Liver (tissue), 3 donors: ENCODE measurements around the gene ACP5.

Experiments used
- CTCF ChIP-seq: fragments of 150-350 bp; IDR thresholded peaks from 2 replicates; pipeline ENCODE4 v1.5.1; 2017; ENCODE audit warnings: improper control_type of control experiment, low read depth, low read length; ENCODE audit not compliant: missing input control
- GABPA ChIP-seq, 2 donors: IDR thresholded peaks in 1 of 2; conservative IDR thresholded peaks in 1 of 2; 2 replicates each; pipeline ENCODE4 v1.6.1; 2016; ENCODE audit warnings: antibody characterized with exemption in 2 of 2, mild to moderate bottlenecking in 1 of 2, moderate library complexity in 1 of 2
- HNF4A ChIP-seq, 2 donors: conservative IDR thresholded peaks; 2 replicates each; pipeline ENCODE4 v1.6.1; 2016; ENCODE audit warnings: antibody characterized with exemption in 2 of 2, mild to moderate bottlenecking in 2 of 2
- JUND ChIP-seq, 2 donors: IDR thresholded peaks; 2 replicates each; pipeline ENCODE4 v1.6.1; 2016; ENCODE audit warnings: antibody characterized with exemption in 2 of 2
- MAX ChIP-seq: IDR thresholded peaks from 2 replicates; pipeline ENCODE4 v1.6.1; 2016; ENCODE audit warnings: antibody characterized with exemption
- REST ChIP-seq: IDR thresholded peaks from 2 replicates; pipeline ENCODE4 v1.6.1; 2016; ENCODE audit warnings: antibody characterized with exemption, mild to moderate bottlenecking
- TAF1 ChIP-seq: conservative IDR thresholded peaks from 2 replicates; pipeline ENCODE4 v1.6.1; 2016; ENCODE audit warnings: antibody characterized with exemption, mild to moderate bottlenecking
- donor health status: healthy.
- donor health status: healthy.

GRCh38 chr19:11580116-11580515 is 2.7 kb upstream of the ACP5 start:
- TF ChIP-seq HNF4A (conservative IDR thresholded peaks at IDR 0.05) (no peak), CTCF (no peak), TAF1 (no peak), JUND (IDR thresholded peaks at IDR 0.05) (no peak), MAX (no peak), GABPA (IDR thresholded peaks at IDR 0.05 in 1 of 2, conservative IDR thresholded peaks at IDR 0.05 in 1 of 2) (no peak), REST (no peak)
